ENCODE results near the gene GNB1. TPM values are rescaled to one million over a fixed set of nuclear protein-coding genes. Genes with fewer than 3 reads are reported as not detected.
"Not testable (repeated sequence)": the region's sequence is repeated elsewhere in the genome, so short reads cannot be mapped to it uniquely, and the experiment has no call there.

Gene GNB1
- polyA plus RNA-seq, 1 donor, result 226 TPM

- H3K27ac ChIP-seq (ENCODE audit: low read length), result no peak overlapping the region
Observed at GRCh38 chr1:1872329-1872994, 18.4 kb downstream of the GNB1 start.

GRCh38 chr1:1869469-1869868, 21.4 kb downstream of the GNB1 start:
- H3K27me3 ChIP-seq (ENCODE audit: control insufficient read depth, insufficient read depth, low read length), result no peaks in the 10 kb centered on the region
- WGBS (ENCODE audit: insufficient coverage, low lambda C conversion rate), result no CpG with 5 or more reads among the region's 4 CpGs
- no peaks in the 10 kb centered on the region for H3K4me1 ChIP-seq (ENCODE audit: control insufficient read depth, insufficient read depth, low read length)
- H3K9me3 ChIP-seq (ENCODE audit: control insufficient read depth, low read depth, low read length), result no peaks in the 10 kb centered on the region
- DNase-seq, result no peak
- peaks cover 16% of the 10 kb centered on the region for H3K36me3 ChIP-seq (ENCODE audit: control insufficient read depth, insufficient read depth, low read length)
- H3K27ac ChIP-seq (ENCODE audit: low read length), result no peak overlapping the region
- no peak overlapping the region for H3K4me3 ChIP-seq (ENCODE audit: low read length)

More at GRCh38 chr1:1872329-1872994, 18.4 kb downstream of the GNB1 start:
- no peaks in the 10 kb centered on the region for H3K9me3 ChIP-seq (ENCODE audit: control insufficient read depth, low read depth, low read length)
- H3K4me3 ChIP-seq (ENCODE audit: low read length), result no peak overlapping the region
- peaks cover 35% of the 10 kb centered on the region for H3K36me3 ChIP-seq (ENCODE audit: control insufficient read depth, insufficient read depth, low read length)
- 83% methylated on average over 3 of the region's 11 CpGs for WGBS (ENCODE audit: insufficient coverage, low lambda C conversion rate)
- no peaks in the 10 kb centered on the region for H3K27me3 ChIP-seq (ENCODE audit: control insufficient read depth, insufficient read depth, low read length)
- H3K4me1 ChIP-seq (ENCODE audit: control insufficient read depth, insufficient read depth, low read length), result no peaks in the 10 kb centered on the region
- no peak for DNase-seq

- no peak overlapping the region for H3K4me3 ChIP-seq (ENCODE audit: low read length)
- H3K27me3 ChIP-seq (ENCODE audit: control insufficient read depth, insufficient read depth, low read length), result no peaks in the 10 kb centered on the region
- WGBS (ENCODE audit: insufficient coverage, low lambda C conversion rate), result 100% methylated on average over 1 of the region's 3 CpGs
- peaks cover 12% of the 10 kb centered on the region for H3K4me1 ChIP-seq (ENCODE audit: control insufficient read depth, insufficient read depth, low read length)
- no peak for DNase-seq
- H3K36me3 ChIP-seq (ENCODE audit: control insufficient read depth, insufficient read depth, low read length), result peaks cover 2% of the 10 kb centered on the region
- no peaks in the 10 kb centered on the region for H3K9me3 ChIP-seq (ENCODE audit: control insufficient read depth, low read depth, low read length)
- no peak overlapping the region for H3K27ac ChIP-seq (ENCODE audit: low read length)
Observed at GRCh38 chr1:1867164-1867563, 23.7 kb downstream of the GNB1 start.

- Histone ChIP-seq H3K4me3 (ENCODE audit: low read length) (no peak overlapping the region), H3K36me3 (ENCODE audit: control insufficient read depth, insufficient read depth, low read length) (no peaks in the 10 kb centered on the region), H3K9me3 (ENCODE audit: control insufficient read depth, low read depth, low read length) (no peaks in the 10 kb centered on the region), H3K4me1 (ENCODE audit: control insufficient read depth, insufficient read depth, low read length) (peaks cover 29% of the 10 kb centered on the region), H3K27me3 (ENCODE audit: control insufficient read depth, insufficient read depth, low read length) (no peaks in the 10 kb centered on the region), H3K27ac (ENCODE audit: low read length) (no peak overlapping the region)
- no CpG with 5 or more reads among the region's 6 CpGs for WGBS (ENCODE audit: insufficient coverage, low lambda C conversion rate)
- DNase-seq, result no peak
Observed at GRCh38 chr1:1862905-1863547, 27.9 kb downstream of the GNB1 start.

- H3K36me3 ChIP-seq (ENCODE audit: control insufficient read depth, insufficient read depth, low read length); H3K9me3 ChIP-seq (ENCODE audit: control insufficient read depth, low read depth, low read length); H3K27ac ChIP-seq (ENCODE audit: low read length); H3K27me3 ChIP-seq (ENCODE audit: control insufficient read depth, insufficient read depth, low read length); H3K4me3 ChIP-seq (ENCODE audit: low read length); DNase-seq: not testable (repeated sequence)
- no CpG with 5 or more reads among the region's 13 CpGs for WGBS (ENCODE audit: insufficient coverage, low lambda C conversion rate)
- H3K4me1 ChIP-seq (ENCODE audit: control insufficient read depth, insufficient read depth, low read length), result peaks cover 29% of the 10 kb centered on the region
Observed at GRCh38 chr1:1861761-1862310, 29.1 kb downstream of the GNB1 start.

GRCh38 chr1:1861339-1861730, 29.6 kb downstream of the GNB1 start:
- WGBS (ENCODE audit: insufficient coverage, low lambda C conversion rate), result no CpG with 5 or more reads among the region's 1 CpG
- peaks cover 29% of the 10 kb centered on the region for H3K4me1 ChIP-seq (ENCODE audit: control insufficient read depth, insufficient read depth, low read length)
- DNase-seq, result no peak
- H3K27me3 ChIP-seq (ENCODE audit: control insufficient read depth, insufficient read depth, low read length), result no peaks in the 10 kb centered on the region
- H3K27ac ChIP-seq (ENCODE audit: low read length), result no peak overlapping the region
- H3K4me3 ChIP-seq (ENCODE audit: low read length), result no peak overlapping the region
- H3K36me3 ChIP-seq (ENCODE audit: control insufficient read depth, insufficient read depth, low read length), result no peaks in the 10 kb centered on the region
- no peaks in the 10 kb centered on the region for H3K9me3 ChIP-seq (ENCODE audit: control insufficient read depth, low read depth, low read length)

- H3K27me3 ChIP-seq (ENCODE audit: control insufficient read depth, insufficient read depth, low read length); H3K9me3 ChIP-seq (ENCODE audit: control insufficient read depth, low read depth, low read length); H3K36me3 ChIP-seq (ENCODE audit: control insufficient read depth, insufficient read depth, low read length); DNase-seq; H3K4me3 ChIP-seq (ENCODE audit: low read length): not testable (repeated sequence)
- H3K27ac ChIP-seq (ENCODE audit: low read length), result peak overlapping the region; percentile 87
- 27% methylated on average over 1 of the region's 8 CpGs for WGBS (ENCODE audit: insufficient coverage, low lambda C conversion rate)
- peaks cover 29% of the 10 kb centered on the region for H3K4me1 ChIP-seq (ENCODE audit: control insufficient read depth, insufficient read depth, low read length)
Observed at GRCh38 chr1:1859970-1860697, 30.8 kb downstream of the GNB1 start.

GRCh38 chr1:1858382-1859086, 32.4 kb downstream of the GNB1 start:
- 17% methylated on average over 1 of the region's 9 CpGs for WGBS (ENCODE audit: insufficient coverage, low lambda C conversion rate)
- Histone ChIP-seq H3K27ac (ENCODE audit: low read length) (peak overlapping the region; percentile 87), H3K9me3 (ENCODE audit: control insufficient read depth, low read depth, low read length) (no peaks in the 10 kb centered on the region), H3K36me3 (ENCODE audit: control insufficient read depth, insufficient read depth, low read length) (no peaks in the 10 kb centered on the region), H3K4me3 (ENCODE audit: low read length) (no peak overlapping the region), H3K27me3 (ENCODE audit: control insufficient read depth, insufficient read depth, low read length) (no peaks in the 10 kb centered on the region), H3K4me1 (ENCODE audit: control insufficient read depth, insufficient read depth, low read length) (peaks cover 29% of the 10 kb centered on the region)
- peak; percentile 89 to 96 for DNase-seq

- no peaks in the 10 kb centered on the region for H3K27me3 ChIP-seq (ENCODE audit: control insufficient read depth, insufficient read depth, low read length)
- DNase-seq, result no peak
- H3K9me3 ChIP-seq (ENCODE audit: control insufficient read depth, low read depth, low read length), result no peaks in the 10 kb centered on the region
- H3K4me3 ChIP-seq (ENCODE audit: low read length), result no peak overlapping the region
- WGBS (ENCODE audit: insufficient coverage, low lambda C conversion rate), result no CpG with 5 or more reads among the region's 4 CpGs
- H3K27ac ChIP-seq (ENCODE audit: low read length), result no peak overlapping the region
- H3K36me3 ChIP-seq (ENCODE audit: control insufficient read depth, insufficient read depth, low read length), result peaks cover 6% of the 10 kb centered on the region
- peaks cover 17% of the 10 kb centered on the region for H3K4me1 ChIP-seq (ENCODE audit: control insufficient read depth, insufficient read depth, low read length)
Observed at GRCh38 chr1:1857096-1857703, 33.7 kb downstream of the GNB1 start.

GRCh38 chr1:1856161-1856560, 34.7 kb downstream of the GNB1 start:
- not testable (repeated sequence) for H3K4me3 ChIP-seq (ENCODE audit: low read length); H3K27me3 ChIP-seq (ENCODE audit: control insufficient read depth, insufficient read depth, low read length); H3K27ac ChIP-seq (ENCODE audit: low read length); H3K36me3 ChIP-seq (ENCODE audit: control insufficient read depth, insufficient read depth, low read length); H3K9me3 ChIP-seq (ENCODE audit: control insufficient read depth, low read depth, low read length); DNase-seq
- peaks cover 17% of the 10 kb centered on the region for H3K4me1 ChIP-seq (ENCODE audit: control insufficient read depth, insufficient read depth, low read length)
- no CpG with 5 or more reads among the region's 6 CpGs for WGBS (ENCODE audit: insufficient coverage, low lambda C conversion rate)
